Ishikawa (cell line): ENCODE results near the gene BICRA.
A peak's percentile ranks its signal among the peaks of the same experiment; 100 is the strongest.

Experiments used
- CEBPB ChIP-seq: IDR thresholded peaks from 2 replicates; pipeline ENCODE4 v1.6.1; 2012
- CREB1 ChIP-seq: IDR thresholded peaks from 2 replicates; pipeline ENCODE4 v1.6.1; 2012; ENCODE audit warnings: low read depth
- EGR1 ChIP-seq: IDR thresholded peaks from 2 replicates; pipeline ENCODE4 v1.6.1; 2012
- EP300 ChIP-seq: IDR thresholded peaks from 2 replicates; pipeline ENCODE4 v1.6.1; 2012; ENCODE audit warnings: borderline replicate concordance
- FOXM1 ChIP-seq: IDR thresholded peaks from 2 replicates; pipeline ENCODE4 v1.6.1; 2012; ENCODE audit warnings: low read depth, borderline replicate concordance
- NFIC ChIP-seq: IDR thresholded peaks from 2 replicates; pipeline ENCODE4 v1.6.1; 2012
- RAD21 ChIP-seq: IDR thresholded peaks from 2 replicates; pipeline ENCODE4 v1.6.1; 2012; ENCODE audit warnings: low read depth
- TAF1 ChIP-seq: IDR thresholded peaks from 2 replicates; pipeline ENCODE4 v1.6.1; 2012; ENCODE audit warnings: low read depth, mild to moderate bottlenecking
- TCF12 ChIP-seq: IDR thresholded peaks from 2 replicates; pipeline ENCODE4 v1.6.1; 2012; ENCODE audit warnings: low read depth
- TEAD4 ChIP-seq: IDR thresholded peaks from 2 replicates; pipeline ENCODE4 v1.6.1; 2012
- YY1 ChIP-seq: IDR thresholded peaks from 2 replicates; pipeline ENCODE4 v1.6.1; 2012; ENCODE audit warnings: low read depth
- ZBTB7A ChIP-seq: IDR thresholded peaks from 2 replicates; pipeline ENCODE4 v1.6.1; 2012; ENCODE audit warnings: low read depth
- TF ChIP-seq, protein P1 (sequence below): IDR thresholded peaks from 2 replicates; pipeline ENCODE4 v1.6.1; 2012
- TF ChIP-seq, protein P2 (sequence below): IDR thresholded peaks from 2 replicates; pipeline ENCODE4 v1.6.1; 2012
- TF ChIP-seq, protein P3 (sequence below): IDR thresholded peaks from 2 replicates; pipeline ENCODE4 v1.6.1; 2012; ENCODE audit warnings: low read depth, mild to moderate bottlenecking

The BICRA gene

DNA sequence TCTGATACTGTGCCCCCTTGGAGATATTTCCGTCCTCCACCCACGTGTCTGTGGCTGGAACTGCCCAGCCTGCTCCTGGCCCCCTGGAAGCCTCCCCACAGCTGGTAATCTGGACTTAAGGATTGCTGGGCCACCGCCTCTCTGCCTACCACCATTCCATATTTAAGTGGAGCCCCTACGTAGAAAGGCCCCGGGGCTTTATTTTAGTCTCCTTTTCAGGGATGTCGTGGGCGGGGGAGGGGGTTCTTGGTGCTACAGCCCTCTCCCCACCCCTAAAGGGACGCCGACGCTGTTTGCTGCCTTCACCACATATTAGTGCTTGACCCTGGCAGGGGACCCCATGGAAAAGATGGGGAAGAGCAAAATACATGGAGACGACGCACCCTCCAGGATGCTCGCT lies 133.7 kb downstream of the BICRA start:
- TF ChIP-seq TCF12 (no peak), TEAD4 (no peak), YY1 (no peak), CEBPB (no peak), CREB1 (no peak), ZBTB7A (no peak), EP300 (no peak), TAF1 (no peak), EGR1 (no peak), NFIC (no peak), RAD21 (no peak), FOXM1 (no peak)
- TF ChIP-seq, protein P1, sequence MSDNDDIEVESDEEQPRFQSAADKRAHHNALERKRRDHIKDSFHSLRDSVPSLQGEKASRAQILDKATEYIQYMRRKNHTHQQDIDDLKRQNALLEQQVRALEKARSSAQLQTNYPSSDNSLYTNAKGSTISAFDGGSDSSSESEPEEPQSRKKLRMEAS, result no peak
- TF ChIP-seq, protein P2, sequence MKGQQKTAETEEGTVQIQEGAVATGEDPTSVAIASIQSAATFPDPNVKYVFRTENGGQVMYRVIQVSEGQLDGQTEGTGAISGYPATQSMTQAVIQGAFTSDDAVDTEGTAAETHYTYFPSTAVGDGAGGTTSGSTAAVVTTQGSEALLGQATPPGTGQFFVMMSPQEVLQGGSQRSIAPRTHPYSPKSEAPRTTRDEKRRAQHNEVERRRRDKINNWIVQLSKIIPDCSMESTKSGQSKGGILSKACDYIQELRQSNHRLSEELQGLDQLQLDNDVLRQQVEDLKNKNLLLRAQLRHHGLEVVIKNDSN, result no peak
- TF ChIP-seq, protein P3, sequence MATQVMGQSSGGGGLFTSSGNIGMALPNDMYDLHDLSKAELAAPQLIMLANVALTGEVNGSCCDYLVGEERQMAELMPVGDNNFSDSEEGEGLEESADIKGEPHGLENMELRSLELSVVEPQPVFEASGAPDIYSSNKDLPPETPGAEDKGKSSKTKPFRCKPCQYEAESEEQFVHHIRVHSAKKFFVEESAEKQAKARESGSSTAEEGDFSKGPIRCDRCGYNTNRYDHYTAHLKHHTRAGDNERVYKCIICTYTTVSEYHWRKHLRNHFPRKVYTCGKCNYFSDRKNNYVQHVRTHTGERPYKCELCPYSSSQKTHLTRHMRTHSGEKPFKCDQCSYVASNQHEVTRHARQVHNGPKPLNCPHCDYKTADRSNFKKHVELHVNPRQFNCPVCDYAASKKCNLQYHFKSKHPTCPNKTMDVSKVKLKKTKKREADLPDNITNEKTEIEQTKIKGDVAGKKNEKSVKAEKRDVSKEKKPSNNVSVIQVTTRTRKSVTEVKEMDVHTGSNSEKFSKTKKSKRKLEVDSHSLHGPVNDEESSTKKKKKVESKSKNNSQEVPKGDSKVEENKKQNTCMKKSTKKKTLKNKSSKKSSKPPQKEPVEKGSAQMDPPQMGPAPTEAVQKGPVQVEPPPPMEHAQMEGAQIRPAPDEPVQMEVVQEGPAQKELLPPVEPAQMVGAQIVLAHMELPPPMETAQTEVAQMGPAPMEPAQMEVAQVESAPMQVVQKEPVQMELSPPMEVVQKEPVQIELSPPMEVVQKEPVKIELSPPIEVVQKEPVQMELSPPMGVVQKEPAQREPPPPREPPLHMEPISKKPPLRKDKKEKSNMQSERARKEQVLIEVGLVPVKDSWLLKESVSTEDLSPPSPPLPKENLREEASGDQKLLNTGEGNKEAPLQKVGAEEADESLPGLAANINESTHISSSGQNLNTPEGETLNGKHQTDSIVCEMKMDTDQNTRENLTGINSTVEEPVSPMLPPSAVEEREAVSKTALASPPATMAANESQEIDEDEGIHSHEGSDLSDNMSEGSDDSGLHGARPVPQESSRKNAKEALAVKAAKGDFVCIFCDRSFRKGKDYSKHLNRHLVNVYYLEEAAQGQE, result no peak

GRCh38 chr19:47745010-47745901 lies 136.3 kb downstream of the BICRA start, which contains the start of gene NOP53:
Gene NOP53 (plus strand): TSS chr19:47745546. CDS start chr19:47745560, 14 bp downstream.
- TF ChIP-seq FOXM1 (no peak), NFIC (peak; percentile 12; the same call in 1 of the 2 replicates), CEBPB (no peak), EGR1 (peak; percentile 95), YY1 (peak; percentile 99), ZBTB7A (no peak), TAF1 (peak; percentile 82), CREB1 (peak; percentile 78), TEAD4 (no peak), TCF12 (peak; percentile 65; the same call in 1 of the 2 replicates)
- TF ChIP-seq, protein P3, result no peak
- TF ChIP-seq, protein P1, result peak; percentile 49

GRCh38 chr19:47749326-47749725 lies 140.4 kb downstream of the BICRA start:
- TF ChIP-seq EP300 (no peak), NFIC (no peak), RAD21 (no peak), EGR1 (no peak), ZBTB7A (no peak), TCF12 (no peak), TAF1 (no peak), YY1 (no peak), CEBPB (no peak), FOXM1 (no peak), TEAD4 (no peak), CREB1 (no peak)
- TF ChIP-seq, protein P2, result no peak
- TF ChIP-seq, protein P3, result no peak
- TF ChIP-seq, protein P1, result no peak
